GM10847 (cell line): ENCODE results near the gene TOM1L2.

Experiments used
- POLR2A ChIP-seq: IDR thresholded peaks from 2 replicates; pipeline ENCODE4 v1.6.1; 2011; ENCODE audit not compliant: insufficient read length; ENCODE audit errors: extremely low read depth

The TOM1L2 gene

GRCh38 chr17:17972126-17972951 is at the start of gene TOM1L2, which contains the start of gene DRC3:
TSS of gene TOM1L2 (minus strand) at chr17:17972400. CDS start at chr17:17972313, 87 bp downstream.
TSS of gene DRC3 (plus strand) at chr17:17972862. CDS start at chr17:17977599, 4,737 bp downstream.
- peak; percentile 55 for TF ChIP-seq POLR2A

- TF ChIP-seq POLR2A, result no peak
Observed at GRCh38 chr17:18021372-18021771, 49.2 kb upstream of the TOM1L2 start.

- TF ChIP-seq POLR2A, result no peak
Observed at GRCh38 chr17:18020971-18021370, 48.8 kb upstream of the TOM1L2 start.

GRCh38 chr17:18019838-18020154 is 47.6 kb upstream of the TOM1L2 start:
- no peak for TF ChIP-seq POLR2A

GRCh38 chr17:18018411-18018921 is 46.3 kb upstream of the TOM1L2 start:
- TF ChIP-seq POLR2A, result no peak

GRCh38 chr17:18017958-18018357 is 45.8 kb upstream of the TOM1L2 start:
- no peak for TF ChIP-seq POLR2A

GRCh38 chr17:18016426-18016825 is 44.2 kb upstream of the TOM1L2 start:
- no peak for TF ChIP-seq POLR2A

GRCh38 chr17:18015593-18015992 is 43.4 kb upstream of the TOM1L2 start:
- no peak for TF ChIP-seq POLR2A

GRCh38 chr17:18014006-18014405 is 41.8 kb upstream of the TOM1L2 start:
- no peak for TF ChIP-seq POLR2A

GRCh38 chr17:18011286-18011685 is 39.1 kb upstream of the TOM1L2 start:
- no peak for TF ChIP-seq POLR2A

- TF ChIP-seq POLR2A, result no peak
Observed at GRCh38 chr17:18009609-18010420, 37.6 kb upstream of the TOM1L2 start.

GRCh38 chr17:18008496-18009268 is 36.5 kb upstream of the TOM1L2 start:
- TF ChIP-seq POLR2A, result no peak

GRCh38 chr17:18006495-18007239 is 34.5 kb upstream of the TOM1L2 start:
- TF ChIP-seq POLR2A, result no peak

- no peak for TF ChIP-seq POLR2A
Observed at GRCh38 chr17:18005496-18005895, 33.3 kb upstream of the TOM1L2 start.
